GM13976 (cell line): ENCODE data around the gene IRAK2.

ENCODE experiments used
- DNase-seq: peaks from one replicate; pipeline ENCODE4 v3.0.0; 2012; ENCODE audit warnings: low spot score
- CTCF ChIP-seq: IDR thresholded peaks from 2 replicates; pipeline ENCODE4 v1.5.1; 2012; ENCODE audit warnings: borderline replicate concordance, mild to moderate bottlenecking; ENCODE audit not compliant: insufficient read depth; ENCODE audit errors: extremely low read depth, missing control alignments, control extremely low read depth
- in situ Hi-C: fragments of 300-500 bp; cut with MboI; formaldehyde crosslinking; loops from one replicate; pipeline ENCODE4 v1.12.0; 2022; ENCODE audit warnings: low sequenced_read_pairs, mixed read lengths, inconsistent platforms; ENCODE audit not compliant: unreplicated experiment

The IRAK2 gene

GRCh38 chr3:10224794-10225665, 60.3 kb downstream of the IRAK2 start:
- in situ Hi-C loops: no loop called here
- DNase-seq: peak; percentile 78

GRCh38 chr3:10226293-10226692, 61.6 kb downstream of the IRAK2 start:
- DNase-seq: no peak
- TF ChIP-seq CTCF: no peak
- in situ Hi-C loops: no loop called here

More at GRCh38 chr3:10224794-10225665, 60.3 kb downstream of the IRAK2 start:
- peak; percentile 76 for TF ChIP-seq CTCF

GRCh38 chr3:10228248-10228950, 63.7 kb downstream of the IRAK2 start:
- TF ChIP-seq CTCF: no peak
- in situ Hi-C loops: no loop called here
- no peak for DNase-seq

- in situ Hi-C loops: no loop called here
- TF ChIP-seq CTCF: no peak
- no peak for DNase-seq
These were observed 64.9 kb downstream of the IRAK2 start for GRCh38 chr3:10229576-10229975.

- DNase-seq: peak; percentile 45
- peak; percentile 7 for TF ChIP-seq CTCF
- in situ Hi-C loops: no loop called here
These were observed 67.4 kb downstream of the IRAK2 start for GRCh38 chr3:10232137-10232536.

- in situ Hi-C loops: no loop called here
- no peak for DNase-seq
- no peak for TF ChIP-seq CTCF
These were observed 69.3 kb downstream of the IRAK2 start for GRCh38 chr3:10233988-10234387.
